ENCODE results near the gene CD300E.
"Not testable (repeated sequence)": the region's sequence is repeated elsewhere in the genome, so short reads cannot be mapped to it uniquely, and the experiment has no call there.

Gene CD300E

DNA sequence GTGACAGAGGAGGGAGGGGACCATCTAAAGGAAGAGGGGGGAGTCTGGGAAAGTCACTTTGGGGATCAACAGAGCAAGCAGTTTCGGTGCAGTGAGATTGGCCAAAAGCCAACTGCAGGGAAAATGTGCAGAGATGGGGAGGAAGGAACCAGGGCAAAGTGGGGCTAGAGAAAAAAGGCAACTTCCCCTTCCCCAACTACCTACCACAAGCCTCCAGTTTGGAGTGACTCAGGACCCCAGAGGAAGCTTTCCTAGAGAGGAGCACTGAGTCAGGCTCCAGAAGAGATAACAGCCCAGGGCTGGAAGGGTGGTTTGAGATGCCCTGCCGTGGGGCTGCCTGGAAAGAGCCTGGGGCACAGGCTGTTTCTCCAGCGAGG is 24.5 kb downstream of the CD300E start:
- DNase-seq (ENCODE audit: low spot score) = no peak

DNA sequence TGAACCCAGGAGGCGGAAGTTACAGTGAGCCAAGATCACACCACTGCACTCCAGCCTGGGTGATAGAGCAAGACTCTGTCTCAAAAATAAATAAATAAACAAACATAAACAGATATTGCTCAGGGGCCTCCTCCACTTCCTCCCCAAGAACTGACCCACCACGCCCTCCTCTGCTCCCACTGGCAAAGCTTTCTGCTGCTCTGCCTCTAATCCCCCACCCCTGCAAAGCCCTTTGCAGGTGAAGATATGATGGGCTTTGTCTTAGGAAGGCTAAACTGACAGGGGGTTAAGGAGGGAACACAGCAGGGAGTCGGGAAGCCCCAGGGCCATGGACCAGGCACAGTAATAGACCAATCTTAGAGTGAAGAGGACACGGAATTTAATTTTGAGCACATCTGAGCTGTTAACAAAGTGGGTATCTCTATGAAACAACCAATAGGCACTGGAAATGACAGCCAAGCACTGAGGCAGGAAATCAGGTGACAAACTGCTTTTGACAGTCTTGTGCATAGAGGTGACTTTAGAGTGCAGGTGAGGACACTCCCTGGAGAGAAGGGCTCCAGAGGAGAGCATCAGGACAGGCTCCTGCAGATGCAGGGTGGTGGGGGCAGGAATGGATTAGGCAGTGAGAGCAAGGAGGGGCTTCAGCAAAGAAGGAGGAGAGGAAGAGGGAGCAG is 25.1 kb downstream of the CD300E start:
- no peak for DNase-seq (ENCODE audit: low spot score)

DNA sequence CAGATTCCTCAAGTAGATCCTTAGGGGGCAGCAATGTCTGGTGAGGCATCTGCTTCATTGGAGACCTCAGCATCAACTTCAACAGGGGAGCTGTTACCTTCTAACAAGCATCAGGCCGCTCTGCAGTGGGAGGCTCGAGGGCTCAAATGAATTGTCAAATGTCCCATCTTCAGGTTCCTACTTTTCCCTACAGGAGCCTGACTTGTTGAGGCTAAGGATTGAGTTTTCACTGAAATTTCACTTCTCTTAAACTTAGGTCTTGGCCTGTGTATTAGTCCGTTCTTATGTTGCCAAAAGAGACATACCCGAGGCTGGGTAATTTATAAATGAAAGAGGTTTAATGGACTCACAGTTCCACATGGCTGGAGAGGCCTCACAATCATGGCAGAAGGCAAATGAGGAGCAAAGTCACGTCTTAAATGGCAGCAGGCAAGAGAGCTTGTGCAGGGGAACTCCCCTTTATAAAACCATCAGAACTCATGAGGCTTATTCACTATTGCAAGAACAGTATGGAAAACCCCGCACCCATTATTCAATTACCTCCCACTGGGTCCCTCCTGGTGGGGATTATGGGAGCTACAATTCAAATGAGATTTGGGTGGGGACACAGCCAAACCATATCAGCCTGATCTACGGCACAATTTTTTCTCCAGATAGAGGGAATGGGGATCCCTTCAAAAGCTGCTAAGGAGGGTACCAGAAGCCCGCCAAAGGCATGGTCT is 26.3 kb downstream of the CD300E start:
- DNase-seq (ENCODE audit: low spot score) = no peak

DNA sequence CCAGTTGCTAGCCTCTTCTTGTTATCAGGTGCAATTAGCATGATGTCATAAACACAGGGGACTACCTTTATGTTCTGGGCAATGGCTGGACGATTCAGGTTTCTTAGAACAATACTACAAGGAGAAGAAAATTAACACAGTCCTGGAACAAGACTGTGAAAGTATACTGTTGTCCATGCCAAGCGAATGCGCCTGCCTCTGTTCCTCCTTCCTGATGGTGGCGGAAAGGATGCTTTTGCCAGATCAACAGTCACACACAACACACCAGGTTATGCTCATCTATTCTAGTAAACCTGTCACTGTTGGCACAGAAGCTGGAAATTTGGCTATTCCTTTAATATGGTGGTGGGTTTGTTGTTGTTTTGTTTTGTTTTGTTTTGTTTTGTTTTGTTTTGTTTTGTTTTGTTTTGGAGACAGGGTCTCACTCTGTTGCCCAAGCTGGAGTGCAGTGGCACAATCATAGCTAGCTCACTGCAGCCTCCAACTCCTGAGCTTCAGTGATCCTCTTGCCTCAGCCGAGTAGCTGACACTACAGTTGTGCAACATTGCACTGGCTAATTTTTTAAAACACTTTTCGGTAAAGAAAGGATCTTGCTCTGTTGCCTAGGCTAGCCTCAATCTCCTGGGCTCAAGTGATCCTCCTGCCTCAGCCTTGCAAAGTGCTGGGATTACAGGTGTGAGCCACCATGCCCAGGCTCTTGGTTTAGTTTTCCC is 28.3 kb downstream of the CD300E start:
- DNase-seq (ENCODE audit: low spot score) = no peak

DNA sequence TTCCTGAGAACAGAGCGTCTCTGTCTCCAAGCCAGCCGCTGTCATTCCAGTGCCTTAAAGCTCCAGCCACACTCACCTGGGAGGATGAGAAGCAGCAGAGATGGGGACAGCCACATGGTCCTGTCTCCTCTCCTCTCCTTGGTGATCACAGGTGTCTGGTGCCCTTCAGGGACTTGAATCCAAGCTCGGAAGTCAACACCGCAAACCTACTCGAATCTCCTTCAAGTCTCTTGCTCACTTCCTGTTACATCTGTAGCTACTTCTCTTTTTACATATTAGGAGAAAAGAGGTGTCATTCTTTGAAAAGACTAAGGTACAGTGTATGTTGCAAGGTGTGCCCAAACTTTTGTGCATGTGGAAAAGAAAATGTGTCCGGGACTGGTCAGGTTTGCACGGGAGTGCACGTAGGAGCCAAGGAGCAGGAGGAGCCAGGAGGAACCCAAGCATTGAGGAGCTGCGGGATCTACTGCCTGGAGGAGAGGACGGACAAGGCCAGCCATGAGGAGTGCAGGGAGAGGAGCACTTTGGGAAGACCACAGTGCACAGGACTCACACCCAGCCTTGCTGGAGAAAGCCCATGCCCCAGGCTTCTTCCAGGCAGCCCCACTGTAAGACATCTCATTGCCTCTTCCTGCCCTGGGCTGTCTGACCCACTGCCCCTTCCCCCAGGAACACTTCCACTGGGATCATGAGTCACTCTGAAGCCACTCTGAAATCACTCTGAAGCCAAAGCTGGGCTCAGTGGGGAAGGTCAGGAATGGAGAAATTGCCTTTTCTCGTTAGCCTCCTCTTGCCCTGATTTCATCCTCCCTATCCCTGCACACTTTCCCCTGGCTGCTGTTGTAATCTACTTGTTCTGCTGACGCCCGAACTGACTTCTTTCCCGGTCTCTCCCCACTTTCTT is 31.2 kb downstream of the CD300E start, which contains the start of gene CD300LD:
TSS of gene CD300LD (minus strand) at position 197 of the 904 bp plus-strand sequence. CDS start at position 116, 81 bp downstream.
- DNase-seq (ENCODE audit: low spot score) = no peak

DNA sequence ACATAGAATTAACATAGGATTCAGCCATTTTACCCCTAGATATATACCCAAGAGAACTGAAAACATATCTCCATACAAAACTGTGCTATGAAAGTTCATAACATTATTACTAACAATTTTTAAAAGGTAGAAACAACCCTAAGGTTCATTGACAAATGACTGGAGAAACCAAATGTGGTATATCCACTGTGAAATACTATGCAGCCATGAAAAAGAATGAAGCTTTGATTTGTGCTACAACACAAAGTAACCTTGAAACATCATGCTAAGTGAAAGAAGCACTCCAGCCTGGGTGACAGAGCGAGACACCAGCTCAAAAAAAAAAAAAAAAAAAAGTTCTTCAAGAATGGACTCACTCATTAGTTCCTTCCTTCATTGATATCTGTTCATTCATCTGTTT is 32.0 kb downstream of the CD300E start:
- DNase-seq (ENCODE audit: low spot score) = no peak

- DNase-seq (ENCODE audit: low spot score) = no peak
These were observed 37.8 kb downstream of the CD300E start for GRCh38 chr17:74585711-74586110.

GRCh38 chr17:74584292-74585060 is 39.1 kb downstream of the CD300E start:
- no peak for DNase-seq (ENCODE audit: low spot score)

DNA sequence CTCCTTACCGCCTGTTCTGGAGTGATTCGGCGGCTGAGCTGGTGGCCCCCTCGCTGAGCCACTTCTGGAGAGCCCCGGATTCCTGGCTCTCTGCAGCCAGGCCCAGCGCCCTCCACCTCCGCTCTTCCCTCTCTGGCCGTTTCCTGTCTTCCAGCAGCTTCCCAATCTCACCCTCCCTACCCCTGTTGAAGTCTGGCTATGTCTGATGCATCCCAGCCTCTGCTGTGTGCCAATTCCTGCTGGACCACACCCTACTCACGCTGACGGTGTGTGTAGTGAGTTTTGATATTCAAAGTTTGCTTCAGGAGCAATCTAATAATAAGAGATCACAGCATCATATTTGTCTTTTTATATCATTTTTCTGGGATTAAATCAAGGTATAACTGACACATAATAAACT is 40.9 kb downstream of the CD300E start:
- no peak for DNase-seq (ENCODE audit: low spot score)

GRCh38 chr17:74579900-74580299 is 43.6 kb downstream of the CD300E start:
- DNase-seq (ENCODE audit: low spot score) = no peak

- DNase-seq (ENCODE audit: low spot score) = no peak
These were observed 44.6 kb downstream of the CD300E start for GRCh38 chr17:74578979-74579378.

DNA sequence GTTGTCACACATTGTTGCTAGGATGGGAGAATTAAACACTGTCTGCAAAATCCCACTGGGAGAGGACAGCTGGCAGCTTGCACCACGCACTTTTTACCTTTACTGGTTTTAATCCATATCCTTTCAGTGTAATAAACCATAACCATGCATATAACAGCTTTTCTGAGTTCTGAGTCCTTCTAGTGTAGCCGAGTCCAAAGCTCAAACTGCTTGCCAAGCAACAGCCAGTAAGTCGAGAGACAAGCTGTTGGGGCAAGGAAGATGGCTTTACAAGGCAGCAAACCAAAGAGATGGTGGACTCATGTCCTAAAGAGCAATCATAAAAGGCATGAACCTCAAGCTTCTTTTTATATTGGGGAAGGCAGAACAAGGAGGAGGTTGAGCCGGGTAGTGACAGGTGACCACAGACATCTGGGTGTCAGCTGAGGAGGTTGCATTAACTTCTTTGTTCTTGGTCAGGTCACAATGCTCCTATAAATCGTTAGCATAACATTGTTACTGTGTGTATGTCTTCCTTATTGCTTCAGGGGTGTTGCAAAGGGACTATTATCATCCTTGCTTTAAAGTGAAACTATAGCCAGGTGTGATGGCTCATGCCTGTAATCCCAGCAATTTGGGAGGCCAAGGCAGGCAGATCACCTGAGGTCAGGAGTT is 48.9 kb downstream of the CD300E start:
- DNase-seq (ENCODE audit: low spot score) = no peak

DNA sequence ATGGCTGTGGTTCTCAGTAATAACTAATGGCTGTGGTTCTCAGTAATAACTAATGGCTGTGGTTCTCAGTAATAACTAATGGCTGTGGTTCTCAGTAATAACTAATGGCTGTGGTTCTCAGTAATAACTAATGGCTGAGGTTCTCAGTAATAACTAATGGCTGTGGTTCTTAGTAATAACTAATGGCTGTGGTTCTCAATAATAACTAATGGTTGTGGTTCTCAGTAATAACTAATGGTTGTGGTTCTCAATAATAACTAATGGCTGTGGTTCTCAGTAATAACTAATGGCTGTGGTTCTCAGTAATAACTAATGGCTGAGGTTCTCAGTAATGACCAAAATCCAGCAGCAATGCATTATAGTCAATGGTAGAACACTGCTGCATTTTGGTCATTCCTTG is 49.9 kb downstream of the CD300E start:
- DNase-seq (ENCODE audit: low spot score) = not testable (repeated sequence)

GRCh38 chr17:74573169-74573568 is 50.4 kb downstream of the CD300E start:
- no peak for DNase-seq (ENCODE audit: low spot score)

- DNase-seq (ENCODE audit: low spot score) = no peak
These were observed 51.8 kb downstream of the CD300E start for GRCh38 chr17:74571621-74572270.

- no peak for DNase-seq (ENCODE audit: low spot score)
These were observed 54.2 kb downstream of the CD300E start for GRCh38 chr17:74569020-74570003.

GRCh38 chr17:74568106-74568873 is 55.2 kb downstream of the CD300E start:
- no peak for DNase-seq (ENCODE audit: low spot score)

GRCh38 chr17:74567397-74567796 is 56.1 kb downstream of the CD300E start, which contains the start of gene CD300H:
CD300H (minus strand) TSS chr17:74567509.
- DNase-seq (ENCODE audit: low spot score) = no peak
